ENCODE results near the gene MAP7D3.

GRCh38 chrX:136214551-136214950 is 36.6 kb downstream of the MAP7D3 start:
- TF ChIP-seq REST (IDR thresholded peaks at IDR 0.05; ENCODE audit: low read depth) (no peak), RAD21 (IDR thresholded peaks at IDR 0.05; ENCODE audit: low read depth) (no peak), CEBPB (IDR thresholded peaks at IDR 0.05) (no peak), EGR1 (IDR thresholded peaks at IDR 0.05) (no peak), NFIC (IDR thresholded peaks at IDR 0.05) (no peak), YY1 (IDR thresholded peaks at IDR 0.05; ENCODE audit: low read depth) (no peak)

All from Ishikawa (cell line).